Activated T-helper 1 cell treated with anti-CD3 and anti-CD28 coated beads, Interleukin-2, amount 50 U/mL, for 16 hours (primary cell): ENCODE data around the gene NR2F1-AS1.
"Not testable (repeated sequence)": the region's sequence is repeated elsewhere in the genome, so short reads cannot be mapped to it uniquely, and the experiment has no call there.

Experiments
- DNase-seq, 2 donors: peaks; one replicate each; pipeline ENCODE4 v3.0.0-alpha.2; 2020; ENCODE audit warnings: low read depth in 1 of 2, low spot score in 1 of 2

The NR2F1-AS1 gene

DNA sequence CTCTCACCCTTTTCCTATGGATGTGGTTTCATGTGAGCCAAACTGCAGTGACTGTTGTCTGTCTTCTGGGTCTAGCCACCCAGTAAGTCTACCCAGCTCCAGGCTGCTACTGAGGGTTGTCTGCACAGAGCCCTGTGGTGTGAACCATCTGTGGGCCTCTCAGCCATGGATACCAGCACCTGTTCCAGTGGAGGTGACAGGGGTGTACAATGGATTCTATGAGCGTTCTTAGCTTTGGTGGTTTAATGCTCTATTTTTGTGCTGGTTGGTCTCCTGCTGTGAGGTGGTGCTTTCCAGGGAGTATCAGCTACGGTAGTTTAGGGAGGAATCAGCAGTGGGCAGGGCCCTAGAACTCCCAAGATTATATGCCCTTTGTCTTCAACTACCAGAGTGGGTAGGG lies 186.7 kb downstream of the NR2F1-AS1 start:
- no peak for DNase-seq

DNA sequence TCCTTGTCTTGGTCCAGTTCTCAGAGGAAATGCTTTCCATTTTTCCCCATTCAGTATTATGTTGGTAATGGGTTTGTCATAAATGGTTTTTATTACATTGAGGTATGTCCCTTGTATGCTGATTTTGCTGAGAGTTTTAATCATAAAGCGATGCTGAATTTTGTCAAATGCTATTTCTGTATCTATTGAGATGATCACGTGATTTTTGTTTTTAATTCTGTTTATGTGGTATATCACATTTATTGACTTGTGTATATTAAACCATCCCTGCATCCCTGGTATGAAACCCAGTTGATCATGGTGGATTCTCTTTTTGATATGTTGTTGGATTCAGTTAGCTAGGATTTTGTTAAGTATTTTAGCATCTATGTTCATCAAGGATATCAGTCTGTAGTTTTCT lies 189.8 kb downstream of the NR2F1-AS1 start:
- not testable (repeated sequence) for DNase-seq

DNA sequence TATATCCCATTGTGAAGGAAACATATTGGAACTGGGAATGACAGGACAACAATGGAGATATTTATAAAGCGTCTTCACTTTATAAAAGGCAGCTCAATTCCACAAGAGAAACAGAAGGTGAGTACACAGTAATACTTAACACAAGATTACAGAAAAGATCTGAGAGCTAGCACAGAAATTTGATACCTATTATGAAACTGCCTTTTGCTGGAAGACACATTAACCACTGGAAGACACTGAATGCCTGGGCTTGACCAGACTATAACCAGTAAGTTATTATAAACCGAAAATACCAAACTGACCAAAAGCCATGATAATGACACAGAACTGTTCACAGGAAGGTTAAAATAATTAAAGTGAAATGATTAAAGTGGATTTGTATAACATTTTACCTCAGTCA lies 195.4 kb downstream of the NR2F1-AS1 start:
- DNase-seq: no peak

DNA sequence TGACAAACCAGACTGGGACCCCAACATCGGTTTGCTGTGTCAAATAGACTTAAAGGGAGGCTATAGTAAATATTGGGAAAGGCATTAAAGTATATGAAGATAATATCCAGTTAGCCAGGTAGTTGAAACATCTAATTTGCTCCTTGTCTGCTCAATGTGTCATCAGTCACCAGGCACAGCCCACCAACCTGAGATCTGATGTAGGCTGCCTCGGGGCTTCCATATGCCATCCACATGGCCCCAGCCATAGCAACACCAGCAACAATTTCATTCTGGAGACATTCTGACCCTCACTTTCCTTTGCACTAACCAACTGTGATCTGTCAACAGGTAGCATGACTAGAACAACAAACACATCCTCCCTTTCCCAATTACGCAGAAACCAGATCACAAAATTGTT lies 196.0 kb downstream of the NR2F1-AS1 start:
- no peak for DNase-seq

DNA sequence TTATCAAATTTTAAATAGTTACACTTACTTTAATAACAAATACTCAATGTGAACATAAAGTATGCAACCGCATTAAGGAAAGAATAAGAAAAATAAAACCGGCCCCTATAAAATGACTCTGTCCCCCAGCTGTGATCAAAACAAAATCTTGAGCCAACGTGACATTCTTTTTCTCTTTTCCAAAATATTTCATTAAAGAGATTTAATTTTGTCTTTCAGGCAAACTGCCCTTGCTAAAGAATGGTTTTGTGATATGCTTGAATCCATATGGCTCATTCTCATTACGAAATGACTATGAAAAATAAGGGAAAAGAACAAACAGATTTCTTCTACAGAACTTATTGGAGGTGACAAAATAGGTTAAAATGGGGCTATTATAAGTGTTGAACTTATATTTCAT lies 197.0 kb downstream of the NR2F1-AS1 start:
- no peak for DNase-seq

DNA sequence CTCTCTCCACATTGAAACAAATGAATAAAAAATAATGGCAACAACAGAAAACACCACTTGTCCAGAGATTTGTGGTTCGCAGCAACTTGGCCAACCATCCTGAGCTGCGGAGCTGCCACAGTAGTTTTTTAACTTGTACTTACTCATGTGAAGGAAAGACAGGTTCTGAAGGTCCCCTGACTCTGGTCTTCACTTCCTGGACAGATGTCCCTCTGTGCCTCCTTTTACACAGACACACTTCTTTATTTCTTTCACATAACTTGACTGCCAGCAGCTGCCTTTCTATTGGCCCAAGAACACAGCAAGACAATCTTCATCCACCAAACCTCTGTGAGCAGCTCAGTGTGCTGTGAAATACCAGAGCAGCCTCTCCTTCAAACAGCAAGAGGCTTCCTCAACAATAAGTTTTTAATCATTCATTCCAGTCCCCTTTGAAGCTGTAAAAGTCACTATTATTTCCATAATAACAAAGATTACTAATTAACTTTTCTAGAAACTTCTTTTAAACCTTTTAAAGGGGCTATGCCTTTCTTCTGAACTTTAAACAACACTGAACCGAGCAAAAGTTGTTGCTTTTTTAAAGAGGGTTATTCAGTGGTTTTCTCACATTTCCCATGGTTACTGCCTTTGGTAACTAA lies 198.7 kb downstream of the NR2F1-AS1 start:
- DNase-seq: no peak

DNA sequence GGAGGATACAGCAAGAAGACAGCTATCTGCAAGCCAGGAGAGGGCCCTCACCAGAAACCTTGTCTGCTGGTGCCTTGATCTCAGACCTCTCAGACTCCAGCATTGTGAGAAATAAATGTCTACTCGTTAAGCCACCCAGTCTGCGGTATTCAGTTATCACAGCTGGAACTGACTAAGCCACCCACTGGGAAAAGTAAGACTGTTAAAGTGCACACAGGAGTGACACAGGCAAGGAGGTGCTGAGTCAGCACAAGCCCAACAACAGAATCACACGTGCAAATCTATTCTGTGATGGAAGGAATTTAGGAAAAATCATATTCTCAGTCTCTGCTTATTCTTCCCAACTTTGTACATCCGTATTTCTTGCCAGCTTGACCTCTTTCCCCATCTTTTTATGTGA lies 200.0 kb downstream of the NR2F1-AS1 start:
- no peak for DNase-seq

DNA sequence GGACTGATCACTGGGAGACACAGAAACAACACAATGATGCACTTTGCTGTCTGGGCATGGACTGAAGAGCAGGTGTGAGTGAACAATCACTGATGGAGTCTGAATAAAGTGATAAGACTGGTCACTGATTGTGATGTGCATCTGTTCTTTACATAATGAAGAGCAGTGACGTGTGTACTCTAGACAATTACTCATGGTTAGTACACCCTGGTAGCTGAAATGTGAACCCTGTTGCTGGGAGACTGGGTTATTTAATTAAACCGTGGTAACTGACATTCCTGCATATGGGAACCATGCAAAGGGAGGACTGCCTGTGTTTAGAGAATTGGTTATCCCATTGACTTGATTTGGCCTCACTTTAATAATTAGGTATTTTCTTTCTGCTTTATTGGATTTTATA lies 202.9 kb downstream of the NR2F1-AS1 start:
- DNase-seq: no peak

DNA sequence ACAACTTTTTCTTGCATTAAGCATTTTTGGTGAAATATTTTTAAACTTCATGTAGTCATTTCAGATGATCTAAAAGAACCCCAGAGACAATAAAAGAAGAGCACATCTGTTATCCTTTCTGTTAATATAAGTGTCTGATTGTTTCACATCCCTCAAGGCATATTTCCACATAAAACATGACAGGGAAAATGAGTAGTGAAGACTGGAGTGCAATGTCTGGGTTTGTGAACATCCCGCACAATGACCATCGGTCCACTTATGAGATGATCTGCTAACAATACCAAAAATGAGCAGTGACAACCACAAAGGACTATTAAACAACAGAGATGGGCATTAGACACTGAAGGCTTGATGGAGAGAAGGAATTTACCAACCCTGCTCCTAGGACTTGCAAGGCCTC lies 209.1 kb downstream of the NR2F1-AS1 start:
- no peak for DNase-seq

DNA sequence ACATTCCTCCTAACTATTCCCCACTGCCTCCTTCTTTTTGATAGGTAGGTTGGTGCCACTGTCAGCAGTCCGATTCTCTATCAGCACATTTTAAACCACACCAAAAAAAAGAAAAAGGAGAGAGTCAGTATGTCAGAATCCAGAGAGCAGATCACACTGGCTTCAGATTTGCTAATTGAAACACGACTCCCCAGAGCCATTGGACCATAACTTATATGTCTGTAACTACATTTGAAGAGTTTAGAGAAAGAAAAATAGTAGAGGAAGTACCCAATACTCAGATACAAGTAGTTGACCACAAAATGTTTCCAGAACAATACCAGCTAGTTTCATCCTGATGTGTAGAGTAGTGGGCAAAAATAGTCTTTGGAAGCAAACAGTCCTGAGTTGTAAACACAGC lies 216.6 kb downstream of the NR2F1-AS1 start:
- DNase-seq: no peak

DNA sequence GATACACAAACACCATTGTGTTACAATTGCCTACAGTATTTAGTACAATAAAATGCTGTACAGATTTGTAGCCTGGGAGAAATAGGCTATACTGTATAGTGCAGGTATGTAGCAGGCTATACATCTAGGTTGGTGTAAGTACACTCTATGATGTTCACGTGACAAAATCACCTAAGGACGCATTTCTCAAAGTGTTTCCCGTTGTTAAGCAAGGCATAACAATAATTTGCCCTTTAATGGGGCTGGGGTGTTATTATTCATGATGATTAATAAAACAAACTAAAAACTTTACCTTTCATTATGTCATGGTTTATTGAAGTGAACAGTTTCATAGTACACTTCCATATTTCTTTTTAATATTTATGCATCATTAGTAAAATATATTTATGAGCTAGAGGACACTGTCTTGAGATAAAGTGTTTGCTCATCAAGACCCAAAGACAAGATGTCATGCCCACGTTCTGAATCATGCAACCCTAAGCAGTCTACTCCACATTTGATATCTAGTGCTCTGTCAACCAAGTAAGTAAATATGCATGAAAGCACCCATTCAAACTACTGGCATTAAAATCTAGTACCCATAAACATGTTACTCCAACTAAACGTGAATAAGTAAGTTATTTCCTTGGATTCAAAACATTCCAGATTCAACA lies 220.5 kb downstream of the NR2F1-AS1 start:
- DNase-seq: no peak

DNA sequence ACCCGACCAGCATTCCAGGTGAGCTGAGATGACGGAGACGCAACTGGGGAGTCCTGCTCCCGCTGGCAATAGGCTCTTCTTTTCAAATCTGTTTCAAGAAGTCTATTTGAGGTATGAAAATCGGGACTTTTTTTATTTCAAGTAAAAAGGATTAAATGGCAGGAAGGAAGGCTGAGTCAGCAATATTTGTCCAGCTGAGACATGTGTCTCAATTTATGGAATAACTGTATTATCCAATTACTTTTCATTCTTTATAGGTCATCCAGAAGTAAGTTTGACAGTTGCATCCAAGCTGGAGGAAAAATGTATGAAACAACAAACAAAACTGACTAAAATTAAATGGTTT lies 221.1 kb downstream of the NR2F1-AS1 start:
- no peak for DNase-seq
